Stomach (tissue), 4 donors: ENCODE measurements around the gene HOXB7.

Source experiments
- POLR2A ChIP-seq, 4 donors: fragments of 450-650 bp; IDR thresholded peaks; one replicate each; pipeline ENCODE4 v1.6.1; 2016; ENCODE audit warnings: antibody characterized with exemption in 4 of 4, control low read depth in 2 of 4, mild to moderate bottlenecking in 1 of 4, moderate library complexity in 1 of 4
- TF ChIP-seq, protein P1 (sequence below), 7 experiments: fragments of 450-650 bp in 4 of 7; fragments of 200-600 bp in 3 of 7; sonication (generic) in 3 of 7; IDR thresholded peaks; one replicate each; pipeline ENCODE4 v1.5.1; 2016 to 2019; ENCODE audit warnings: antibody characterized with exemption in 7 of 7, control low read depth in 2 of 7, mild to moderate bottlenecking in 1 of 7

DNA sequence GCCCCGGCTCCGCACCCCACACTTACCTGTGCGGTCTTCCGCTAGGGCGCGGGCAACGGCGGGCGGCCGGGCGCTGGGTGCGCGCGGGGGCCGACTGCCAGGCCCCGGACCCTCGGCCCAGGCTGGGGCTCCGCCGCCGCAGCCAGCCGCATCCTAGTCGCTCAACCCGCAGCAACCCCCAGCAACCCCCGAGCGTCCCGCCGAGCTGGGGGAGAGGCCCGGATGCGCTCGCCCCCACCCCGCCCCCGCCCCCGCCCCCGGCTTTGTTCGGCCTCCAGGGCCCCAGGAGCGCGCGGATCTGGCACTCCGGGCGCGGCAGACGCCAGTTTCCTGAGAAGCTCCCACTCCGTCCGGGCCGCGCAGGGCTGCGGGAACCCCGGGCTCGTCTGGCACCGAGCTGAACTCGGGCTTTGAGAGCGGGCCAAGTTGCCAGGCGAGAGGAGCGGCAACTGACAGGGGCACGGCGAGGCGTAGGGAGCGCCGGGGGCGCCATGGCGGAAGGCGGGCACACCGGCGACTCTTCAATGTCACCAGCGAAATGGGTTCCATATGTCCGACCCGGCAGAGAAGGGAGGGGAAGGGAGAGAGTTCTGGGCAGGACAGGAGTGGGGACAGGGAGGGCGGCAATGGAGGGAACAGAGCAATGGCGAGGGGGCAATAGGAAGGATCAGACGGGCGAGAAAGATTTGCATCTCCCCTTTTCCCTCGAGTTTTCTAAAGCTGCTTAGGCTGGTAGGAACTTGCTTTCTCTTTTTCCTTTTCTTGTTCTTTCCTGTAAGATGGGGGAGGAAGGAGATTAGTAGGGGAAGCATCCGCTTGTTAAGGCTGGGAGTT, 46.4 kb downstream of the HOXB7 start:
- TF ChIP-seq, protein P1, sequence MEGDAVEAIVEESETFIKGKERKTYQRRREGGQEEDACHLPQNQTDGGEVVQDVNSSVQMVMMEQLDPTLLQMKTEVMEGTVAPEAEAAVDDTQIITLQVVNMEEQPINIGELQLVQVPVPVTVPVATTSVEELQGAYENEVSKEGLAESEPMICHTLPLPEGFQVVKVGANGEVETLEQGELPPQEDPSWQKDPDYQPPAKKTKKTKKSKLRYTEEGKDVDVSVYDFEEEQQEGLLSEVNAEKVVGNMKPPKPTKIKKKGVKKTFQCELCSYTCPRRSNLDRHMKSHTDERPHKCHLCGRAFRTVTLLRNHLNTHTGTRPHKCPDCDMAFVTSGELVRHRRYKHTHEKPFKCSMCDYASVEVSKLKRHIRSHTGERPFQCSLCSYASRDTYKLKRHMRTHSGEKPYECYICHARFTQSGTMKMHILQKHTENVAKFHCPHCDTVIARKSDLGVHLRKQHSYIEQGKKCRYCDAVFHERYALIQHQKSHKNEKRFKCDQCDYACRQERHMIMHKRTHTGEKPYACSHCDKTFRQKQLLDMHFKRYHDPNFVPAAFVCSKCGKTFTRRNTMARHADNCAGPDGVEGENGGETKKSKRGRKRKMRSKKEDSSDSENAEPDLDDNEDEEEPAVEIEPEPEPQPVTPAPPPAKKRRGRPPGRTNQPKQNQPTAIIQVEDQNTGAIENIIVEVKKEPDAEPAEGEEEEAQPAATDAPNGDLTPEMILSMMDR (IDR thresholded peaks at IDR 0.05): no peak
- no peak for TF ChIP-seq POLR2A (IDR thresholded peaks at IDR 0.05)
